HG03469 (cell line): ENCODE data around the gene CADPS2.
"Not testable (repeated sequence)": the region's sequence is repeated elsewhere in the genome, so short reads cannot be mapped to it uniquely, and the experiment has no call there.

Source experiments
- ATAC-seq: cut with Tn5 transposase; IDR thresholded peaks from one replicate; pipeline ENCODE4 v1.9.1; 2021; ENCODE audit warnings: mild to moderate bottlenecking, moderate library complexity, moderate number of reproducible peaks; ENCODE audit not compliant: unreplicated experiment

CADPS2 gene

GRCh38 chr7:122677149-122677548 is 209.1 kb downstream of the CADPS2 start:
- no peak for ATAC-seq

GRCh38 chr7:122676466-122676865 is 209.8 kb downstream of the CADPS2 start:
- ATAC-seq: no peak

- ATAC-seq: no peak
These were observed 210.6 kb downstream of the CADPS2 start for GRCh38 chr7:122675621-122676020.

GRCh38 chr7:122675011-122675410 is 211.2 kb downstream of the CADPS2 start:
- ATAC-seq: no peak

GRCh38 chr7:122674502-122674901 is 211.8 kb downstream of the CADPS2 start:
- ATAC-seq: no peak

- no peak for ATAC-seq
These were observed 212.3 kb downstream of the CADPS2 start for GRCh38 chr7:122673951-122674350.

- no peak for ATAC-seq
These were observed 213.7 kb downstream of the CADPS2 start for GRCh38 chr7:122672536-122672935.

GRCh38 chr7:122663733-122664132 is 222.5 kb downstream of the CADPS2 start:
- ATAC-seq: no peak

- no peak for ATAC-seq
These were observed 227.4 kb downstream of the CADPS2 start for GRCh38 chr7:122658856-122659255.

GRCh38 chr7:122653685-122654084 is 232.6 kb downstream of the CADPS2 start:
- ATAC-seq: no peak

- ATAC-seq: no peak
These were observed 233.4 kb downstream of the CADPS2 start for GRCh38 chr7:122652876-122653275.

GRCh38 chr7:122651451-122651850 is 234.8 kb downstream of the CADPS2 start:
- ATAC-seq: no peak

- ATAC-seq: no peak
These were observed 243.0 kb downstream of the CADPS2 start for GRCh38 chr7:122643250-122643649.

- ATAC-seq: no peak
These were observed 247.8 kb downstream of the CADPS2 start for GRCh38 chr7:122638459-122638858.

GRCh38 chr7:122637784-122638183 is 248.5 kb downstream of the CADPS2 start:
- no peak for ATAC-seq

- ATAC-seq: not testable (repeated sequence)
These were observed 250.8 kb downstream of the CADPS2 start for GRCh38 chr7:122635481-122635880.

- ATAC-seq: no peak
These were observed 252.8 kb downstream of the CADPS2 start for GRCh38 chr7:122633472-122633871.

GRCh38 chr7:122632238-122632637 is 254.0 kb downstream of the CADPS2 start:
- ATAC-seq: no peak

- no peak for ATAC-seq
These were observed 256.8 kb downstream of the CADPS2 start for GRCh38 chr7:122629412-122629953.

GRCh38 chr7:122628651-122629411 is 257.4 kb downstream of the CADPS2 start:
- ATAC-seq: no peak

- no peak for ATAC-seq
These were observed 259.5 kb downstream of the CADPS2 start for GRCh38 chr7:122626785-122627184.

GRCh38 chr7:122622682-122623081 is 263.6 kb downstream of the CADPS2 start:
- ATAC-seq: no peak

GRCh38 chr7:122619664-122620063 is 266.6 kb downstream of the CADPS2 start:
- ATAC-seq: no peak
